MG63 (cell line): ENCODE data around the gene MALRD1. TPM values are rescaled to one million over a fixed set of nuclear protein-coding genes. Genes with fewer than 3 reads are reported as not detected.

Experiments
- DNase-seq: peaks from one replicate; pipeline ENCODE4 v3.0.0-alpha.2; 2020
- H3K27me3 ChIP-seq: fragments of 250-450 bp; sonication (Bioruptor Pico); 2 replicates; pipeline ENCODE4 v1.5.1; 2020; ENCODE audit warnings: mild to moderate bottlenecking, moderate library complexity
- H3K36me3 ChIP-seq: fragments of 250-450 bp; sonication (Bioruptor Pico); 2 replicates; pipeline ENCODE4 v1.5.1; 2020; ENCODE audit warnings: mild to moderate bottlenecking, moderate library complexity
- H3K4me3 ChIP-seq: fragments of 250-450 bp; sonication (Bioruptor Pico); 2 replicates; pipeline ENCODE4 v1.5.1; 2020; ENCODE audit warnings: mild to moderate bottlenecking, moderate library complexity
- H3K9me3 ChIP-seq: fragments of 250-450 bp; sonication (Bioruptor Pico); 2 replicates; pipeline ENCODE4 v1.5.1; 2020; ENCODE audit warnings: mild to moderate bottlenecking, moderate library complexity
- total RNA-seq: library from RNA; depleted of rRNA; stranded (reverse); fragments of >200 nt; shearing (Covaris generic); gene quantifications from 2 replicates; pipeline ENCODE4 v1.2.3, GENCODE V29; 2014; ENCODE audit warnings: low replicate concordance

MALRD1 gene
- total RNA-seq, 1 experiment from 2014 or later, result 0.26 TPM

- no peaks in the 10 kb centered on the region for H3K9me3 ChIP-seq
- H3K4me3 ChIP-seq, result no peak overlapping the region
- no peak for DNase-seq
- H3K36me3 ChIP-seq, result no peaks in the 10 kb centered on the region
- H3K27me3 ChIP-seq, result no peaks in the 10 kb centered on the region
These were observed 607.9 kb downstream of the MALRD1 start for GRCh38 chr10:19656420-19657042.

- H3K9me3 ChIP-seq, result no peaks in the 10 kb centered on the region
- H3K36me3 ChIP-seq, result no peaks in the 10 kb centered on the region
- no peak for DNase-seq
- no peaks in the 10 kb centered on the region for H3K27me3 ChIP-seq
- no peak overlapping the region for H3K4me3 ChIP-seq
These were observed 609.5 kb downstream of the MALRD1 start for GRCh38 chr10:19658131-19658530.

GRCh38 chr10:19658622-19659233 is 610.1 kb downstream of the MALRD1 start:
- Histone ChIP-seq H3K27me3 (no peaks in the 10 kb centered on the region), H3K4me3 (no peak overlapping the region)
- no peak for DNase-seq

GRCh38 chr10:19659920-19660655 is 611.5 kb downstream of the MALRD1 start:
- Histone ChIP-seq H3K36me3 (no peaks in the 10 kb centered on the region), H3K27me3 (no peaks in the 10 kb centered on the region), H3K4me3 (no peak overlapping the region), H3K9me3 (no peaks in the 10 kb centered on the region)
- no peak for DNase-seq

More at GRCh38 chr10:19658622-19659233, 610.1 kb downstream of the MALRD1 start:
- Histone ChIP-seq H3K9me3 (no peaks in the 10 kb centered on the region), H3K36me3 (no peaks in the 10 kb centered on the region)

GRCh38 chr10:19663344-19663743 is 614.7 kb downstream of the MALRD1 start:
- no peak for DNase-seq
- Histone ChIP-seq H3K27me3 (no peaks in the 10 kb centered on the region), H3K9me3 (no peaks in the 10 kb centered on the region), H3K36me3 (no peaks in the 10 kb centered on the region), H3K4me3 (no peak overlapping the region)

GRCh38 chr10:19668116-19668515 is 619.5 kb downstream of the MALRD1 start:
- Histone ChIP-seq H3K9me3 (no peaks in the 10 kb centered on the region), H3K36me3 (no peaks in the 10 kb centered on the region), H3K27me3 (no peaks in the 10 kb centered on the region), H3K4me3 (no peak overlapping the region)
- DNase-seq, result no peak

GRCh38 chr10:19676063-19676462 is 627.5 kb downstream of the MALRD1 start:
- Histone ChIP-seq H3K27me3 (no peaks in the 10 kb centered on the region), H3K36me3 (no peaks in the 10 kb centered on the region), H3K4me3 (no peak overlapping the region), H3K9me3 (no peaks in the 10 kb centered on the region)
- DNase-seq, result no peak

- Histone ChIP-seq H3K27me3 (no peaks in the 10 kb centered on the region), H3K36me3 (no peaks in the 10 kb centered on the region), H3K4me3 (no peak overlapping the region), H3K9me3 (no peaks in the 10 kb centered on the region)
- DNase-seq, result no peak
These were observed 634.8 kb downstream of the MALRD1 start for GRCh38 chr10:19683356-19683755.

- Histone ChIP-seq H3K4me3 (no peak overlapping the region), H3K9me3 (no peaks in the 10 kb centered on the region), H3K36me3 (no peaks in the 10 kb centered on the region), H3K27me3 (no peaks in the 10 kb centered on the region)
- no peak for DNase-seq
These were observed 635.4 kb downstream of the MALRD1 start for GRCh38 chr10:19683960-19684359.

GRCh38 chr10:19688344-19688743 is 639.7 kb downstream of the MALRD1 start:
- Histone ChIP-seq H3K36me3 (no peaks in the 10 kb centered on the region), H3K27me3 (no peaks in the 10 kb centered on the region), H3K4me3 (no peak overlapping the region), H3K9me3 (peaks cover 2% of the 10 kb centered on the region; the same call in 1 of the 2 replicates)
- no peak for DNase-seq

GRCh38 chr10:19689231-19689630 is 640.6 kb downstream of the MALRD1 start:
- no peaks in the 10 kb centered on the region for H3K27me3 ChIP-seq
- no peaks in the 10 kb centered on the region for H3K36me3 ChIP-seq
- peaks cover 2% of the 10 kb centered on the region; the same call in 1 of the 2 replicates for H3K9me3 ChIP-seq
- no peak overlapping the region for H3K4me3 ChIP-seq
- DNase-seq, result no peak

- Histone ChIP-seq H3K9me3 (no peaks in the 10 kb centered on the region), H3K4me3 (no peak overlapping the region), H3K27me3 (no peaks in the 10 kb centered on the region), H3K36me3 (no peaks in the 10 kb centered on the region)
- no peak for DNase-seq
These were observed 650.7 kb downstream of the MALRD1 start for GRCh38 chr10:19699299-19699698.

- Histone ChIP-seq H3K36me3 (no peaks in the 10 kb centered on the region), H3K9me3 (no peaks in the 10 kb centered on the region), H3K4me3 (no peak overlapping the region), H3K27me3 (no peaks in the 10 kb centered on the region)
- no peak for DNase-seq
These were observed 652.9 kb downstream of the MALRD1 start for GRCh38 chr10:19701427-19702052.

- H3K9me3 ChIP-seq, result no peaks in the 10 kb centered on the region
- no peaks in the 10 kb centered on the region for H3K27me3 ChIP-seq
- H3K36me3 ChIP-seq, result no peaks in the 10 kb centered on the region
- DNase-seq, result peak; percentile 40
- no peak overlapping the region for H3K4me3 ChIP-seq
These were observed 653.6 kb downstream of the MALRD1 start for GRCh38 chr10:19702215-19702614.

GRCh38 chr10:19704544-19704943 is 655.9 kb downstream of the MALRD1 start:
- Histone ChIP-seq H3K36me3 (no peaks in the 10 kb centered on the region), H3K9me3 (no peaks in the 10 kb centered on the region), H3K27me3 (no peaks in the 10 kb centered on the region), H3K4me3 (no peak overlapping the region)
- no peak for DNase-seq

GRCh38 chr10:19705250-19705649 is 656.6 kb downstream of the MALRD1 start:
- no peaks in the 10 kb centered on the region for H3K9me3 ChIP-seq
- no peaks in the 10 kb centered on the region for H3K36me3 ChIP-seq
- no peaks in the 10 kb centered on the region for H3K27me3 ChIP-seq
- H3K4me3 ChIP-seq, result no peak overlapping the region
- DNase-seq, result no peak

GRCh38 chr10:19706904-19707303 is 658.3 kb downstream of the MALRD1 start:
- Histone ChIP-seq H3K36me3 (no peaks in the 10 kb centered on the region), H3K9me3 (no peaks in the 10 kb centered on the region), H3K27me3 (no peaks in the 10 kb centered on the region), H3K4me3 (no peak overlapping the region)
- no peak for DNase-seq
